Neural progenitor cell (in vitro differentiated cells): Measurements from ENCODE around the gene SDK1. TPM values are rescaled to one million over a fixed set of nuclear protein-coding genes. Genes with fewer than 3 reads are reported as not detected.

Experiments used
- DNase-seq: peaks from one replicate; pipeline ENCODE4 v3.0.0-alpha.2; 2016; ENCODE audit warnings: low spot score
- H2AFZ ChIP-seq: fragments of 200-600 bp; sonication (generic); replicated peaks from 2 replicates; pipeline ENCODE4 v1.6.1; 2016; ENCODE audit warnings: antibody characterized with exemption
- H3F3A ChIP-seq: fragments of 200-600 bp; sonication (generic); 2 replicates; pipeline ENCODE4 v1.6.1; 2016; ENCODE audit warnings: antibody characterized with exemption, low read depth
- H3K27ac ChIP-seq: fragments of 200-600 bp; sonication (generic); 2 replicates; pipeline ENCODE4 v1.5.1; 2016; ENCODE audit warnings: mild to moderate bottlenecking
- H3K27me3 ChIP-seq: fragments of 200-600 bp; sonication (generic); 2 replicates; pipeline ENCODE4 v1.6.1; 2016; ENCODE audit warnings: mild to moderate bottlenecking, moderate library complexity
- H3K36me3 ChIP-seq: fragments of 200-600 bp; sonication (generic); 2 replicates; pipeline ENCODE4 v1.5.1; 2016
- H3K4me1 ChIP-seq: fragments of 200-600 bp; sonication (generic); 2 replicates; pipeline ENCODE4 v1.6.1; 2016; ENCODE audit warnings: mixed run types
- H3K4me2 ChIP-seq: fragments of 200-600 bp; sonication (generic); 2 replicates; pipeline ENCODE4 v1.6.1; 2016
- H3K4me3 ChIP-seq: fragments of 200-600 bp; sonication (generic); 2 replicates; pipeline ENCODE4 v1.5.1; 2016
- H3K79me2 ChIP-seq: fragments of 200-600 bp; sonication (generic); 2 replicates; pipeline ENCODE4 v1.6.1; 2016; ENCODE audit warnings: low read depth
- H3K9ac ChIP-seq: fragments of 200-600 bp; sonication (generic); 2 replicates; pipeline ENCODE4 v1.6.1; 2016
- H3K9me3 ChIP-seq: fragments of 200-600 bp; sonication (generic); 2 replicates; pipeline ENCODE4 v1.5.1; 2016; ENCODE audit warnings: low read depth
- H4K20me1 ChIP-seq: fragments of 200-600 bp; sonication (generic); 2 replicates; pipeline ENCODE4 v1.6.1; 2016; ENCODE audit warnings: low read depth
- H3K27ac Mint-ChIP-seq: 3 replicates; pipeline ENCODE4 v1.8.0; 2021; ENCODE audit warnings: mixed read lengths
- H3K27me3 Mint-ChIP-seq: 2 replicates; pipeline ENCODE4 v1.8.0; 2022; ENCODE audit warnings: low read depth, mild to moderate bottlenecking, inconsistent platforms, moderate library complexity, mixed read lengths; ENCODE audit not compliant: insufficient read depth
- H3K36me3 Mint-ChIP-seq: 3 replicates; pipeline ENCODE4 v1.8.0; 2021; ENCODE audit warnings: mixed read lengths
- H3K4me1 Mint-ChIP-seq: 3 replicates; pipeline ENCODE4 v1.8.0; 2021; ENCODE audit warnings: mixed read lengths
- H3K4me3 Mint-ChIP-seq: 3 replicates; pipeline ENCODE4 v1.8.0; 2021; ENCODE audit warnings: mild to moderate bottlenecking, moderate library complexity, mixed read lengths
- H3K9me3 Mint-ChIP-seq: 3 replicates; pipeline ENCODE4 v1.8.0; 2020; ENCODE audit warnings: mixed read lengths
- EZH2 ChIP-seq: fragments of 200-600 bp; sonication (generic); IDR thresholded peaks from 2 replicates; pipeline ENCODE4 v1.6.1; 2017; ENCODE audit warnings: antibody characterized with exemption, mild to moderate bottlenecking, moderate library complexity
- EZH2phosphoT487 ChIP-seq: fragments of 200-600 bp; sonication (generic); IDR thresholded peaks from 2 replicates; pipeline ENCODE4 v1.6.1; 2017; ENCODE audit warnings: antibody characterized with exemption
- total RNA-seq: library from RNA; depleted of rRNA; stranded (reverse); fragments of >200 nt; gene quantifications from 2 replicates; pipeline ENCODE4 v1.2.3, GENCODE V29; 2015; ENCODE audit warnings: low replicate concordance
- TF ChIP-seq, protein P1 (sequence below): fragments of 200-600 bp; sonication (generic); IDR thresholded peaks from 2 replicates; pipeline ENCODE4 v1.5.1; 2017; ENCODE audit warnings: antibody characterized with exemption, mild to moderate bottlenecking

SDK1 gene
- total RNA-seq, 1 donor from 2014 or later, result 4.9 TPM

DNA sequence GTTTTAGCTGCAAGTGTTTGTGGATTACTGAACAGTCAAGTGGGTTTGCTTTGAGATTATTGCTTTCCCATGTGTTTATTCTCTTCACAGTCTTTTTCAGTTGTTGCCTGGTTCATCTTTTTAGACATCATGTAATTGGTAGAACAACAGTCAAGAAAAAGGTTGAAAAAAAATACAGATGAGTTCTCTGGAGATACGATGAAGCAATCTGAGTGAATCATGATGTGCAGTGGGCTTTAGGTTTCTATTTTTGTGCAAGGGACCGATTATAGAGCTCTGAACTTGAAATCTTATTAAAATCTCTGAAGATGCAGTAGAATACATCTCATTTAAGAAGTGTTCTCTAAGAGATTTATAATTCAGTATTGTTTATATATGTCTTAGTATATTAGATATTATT lies 145.7 kb downstream of the SDK1 start:
- Mint-ChIP-seq H3K27ac (no peak overlapping the region), H3K4me3 (no peak overlapping the region)

DNA sequence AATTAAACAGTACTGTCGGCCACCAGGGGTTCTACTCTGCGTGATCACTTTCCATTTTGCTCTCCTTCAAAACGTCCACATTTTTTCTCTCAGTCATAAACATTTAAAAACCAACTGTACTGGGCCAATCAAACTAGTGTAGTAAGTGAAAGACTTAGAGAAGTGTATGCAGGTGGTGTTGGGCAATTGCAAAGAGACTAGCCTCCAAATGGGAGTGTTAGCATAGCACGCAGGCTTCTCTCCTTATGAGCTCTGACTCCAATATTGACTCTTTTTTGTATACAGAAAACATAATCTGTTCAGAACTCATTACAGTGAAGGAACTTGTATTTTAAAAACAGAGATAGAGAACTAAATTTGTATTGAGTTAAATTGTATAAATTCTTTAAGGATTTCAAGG lies 150.6 kb downstream of the SDK1 start:
- H3K4me3 Mint-ChIP-seq, result no peak overlapping the region
- no peaks in the 10 kb centered on the region for H4K20me1 ChIP-seq
- no peaks in the 10 kb centered on the region for H3K27me3 Mint-ChIP-seq
- DNase-seq, result no peak
- no peaks in the 10 kb centered on the region for H3K27me3 ChIP-seq
- H3K9me3 ChIP-seq, result no peaks in the 10 kb centered on the region
- peaks cover 5% of the 10 kb centered on the region for H3K9me3 Mint-ChIP-seq
- no peak overlapping the region for H3K27ac Mint-ChIP-seq
- no peaks in the 10 kb centered on the region for H3F3A ChIP-seq
- no peaks in the 10 kb centered on the region for H3K4me1 Mint-ChIP-seq
- H3K9ac ChIP-seq, result no peak overlapping the region
- H2AFZ ChIP-seq, result no peak overlapping the region
- H3K36me3 Mint-ChIP-seq, result peaks cover 1% of the 10 kb centered on the region
- TF ChIP-seq, protein P1, sequence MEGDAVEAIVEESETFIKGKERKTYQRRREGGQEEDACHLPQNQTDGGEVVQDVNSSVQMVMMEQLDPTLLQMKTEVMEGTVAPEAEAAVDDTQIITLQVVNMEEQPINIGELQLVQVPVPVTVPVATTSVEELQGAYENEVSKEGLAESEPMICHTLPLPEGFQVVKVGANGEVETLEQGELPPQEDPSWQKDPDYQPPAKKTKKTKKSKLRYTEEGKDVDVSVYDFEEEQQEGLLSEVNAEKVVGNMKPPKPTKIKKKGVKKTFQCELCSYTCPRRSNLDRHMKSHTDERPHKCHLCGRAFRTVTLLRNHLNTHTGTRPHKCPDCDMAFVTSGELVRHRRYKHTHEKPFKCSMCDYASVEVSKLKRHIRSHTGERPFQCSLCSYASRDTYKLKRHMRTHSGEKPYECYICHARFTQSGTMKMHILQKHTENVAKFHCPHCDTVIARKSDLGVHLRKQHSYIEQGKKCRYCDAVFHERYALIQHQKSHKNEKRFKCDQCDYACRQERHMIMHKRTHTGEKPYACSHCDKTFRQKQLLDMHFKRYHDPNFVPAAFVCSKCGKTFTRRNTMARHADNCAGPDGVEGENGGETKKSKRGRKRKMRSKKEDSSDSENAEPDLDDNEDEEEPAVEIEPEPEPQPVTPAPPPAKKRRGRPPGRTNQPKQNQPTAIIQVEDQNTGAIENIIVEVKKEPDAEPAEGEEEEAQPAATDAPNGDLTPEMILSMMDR, result no peak
- no peak for TF ChIP-seq EZH2phosphoT487
- H3K4me3 ChIP-seq, result no peak overlapping the region
- H3K4me1 ChIP-seq, result peaks cover 15% of the 10 kb centered on the region
- H3K79me2 ChIP-seq, result no peaks in the 10 kb centered on the region
- no peak overlapping the region for H3K4me2 ChIP-seq
- no peaks in the 10 kb centered on the region for H3K36me3 ChIP-seq
- no peak overlapping the region for H3K27ac ChIP-seq

More for the DNA sequence above, 145.7 kb downstream of the SDK1 start:
- Histone ChIP-seq H3K36me3 (no peaks in the 10 kb centered on the region), H3K27me3 (no peaks in the 10 kb centered on the region), H3K4me2 (no peak overlapping the region), H3K9ac (no peak overlapping the region), H3K9me3 (no peaks in the 10 kb centered on the region), H3F3A (no peaks in the 10 kb centered on the region), H3K4me1 (peaks cover 15% of the 10 kb centered on the region), H3K79me2 (no peaks in the 10 kb centered on the region), H3K27ac (no peak overlapping the region), H2AFZ (no peak overlapping the region), H3K4me3 (no peak overlapping the region), H4K20me1 (no peaks in the 10 kb centered on the region)
- TF ChIP-seq, protein P1, result no peak
- TF ChIP-seq EZH2phosphoT487 (no peak), EZH2 (no peak)
- Mint-ChIP-seq H3K27me3 (no peaks in the 10 kb centered on the region), H3K36me3 (peaks cover 6% of the 10 kb centered on the region), H3K9me3 (peaks cover 6% of the 10 kb centered on the region), H3K4me1 (no peaks in the 10 kb centered on the region)
- DNase-seq, result no peak

DNA sequence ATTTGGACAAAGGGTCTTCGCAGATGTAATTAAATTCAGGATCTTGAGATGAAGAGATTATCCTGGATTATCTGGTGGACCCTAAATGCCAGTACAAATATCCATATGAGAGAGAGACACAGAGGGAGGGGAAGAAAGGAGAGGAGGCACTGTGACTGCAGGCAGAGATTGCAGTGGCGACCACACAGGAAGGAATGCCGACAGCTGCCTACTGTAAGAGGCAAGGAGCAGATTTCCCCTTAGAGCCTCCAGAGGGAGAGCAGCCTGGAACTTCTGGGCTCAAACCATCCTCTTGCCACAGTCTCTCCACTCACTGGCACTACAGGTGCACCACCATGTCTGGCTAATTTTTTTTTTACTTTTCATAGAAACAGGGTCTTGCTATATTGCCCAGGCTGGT lies 152.3 kb downstream of the SDK1 start:
- no peaks in the 10 kb centered on the region for H3F3A ChIP-seq
- DNase-seq, result peak; percentile 13
- no peak overlapping the region for H3K27ac Mint-ChIP-seq
- H2AFZ ChIP-seq, result no peak overlapping the region
- no peaks in the 10 kb centered on the region for H3K27me3 ChIP-seq
- no peak overlapping the region for H3K9ac ChIP-seq
- H3K27me3 Mint-ChIP-seq, result no peaks in the 10 kb centered on the region
- H3K4me1 ChIP-seq, result peaks cover 14% of the 10 kb centered on the region
- peaks cover 12% of the 10 kb centered on the region for H3K9me3 Mint-ChIP-seq
- no peaks in the 10 kb centered on the region for H3K79me2 ChIP-seq
- H3K27ac ChIP-seq, result no peak overlapping the region
- no peaks in the 10 kb centered on the region for H3K4me1 Mint-ChIP-seq
- no peak for TF ChIP-seq EZH2phosphoT487
- TF ChIP-seq, protein P1, result no peak
- no peak for TF ChIP-seq EZH2
- no peaks in the 10 kb centered on the region for H4K20me1 ChIP-seq
- H3K36me3 Mint-ChIP-seq, result no peaks in the 10 kb centered on the region
- H3K36me3 ChIP-seq, result no peaks in the 10 kb centered on the region
- no peak overlapping the region for H3K4me3 Mint-ChIP-seq
- H3K9me3 ChIP-seq, result no peaks in the 10 kb centered on the region
- no peak overlapping the region for H3K4me3 ChIP-seq
- no peak overlapping the region for H3K4me2 ChIP-seq
